ENCODE data around the gene LRMDA. TPM values are rescaled to one million over a fixed set of nuclear protein-coding genes. Genes with fewer than 3 reads are reported as not detected.

The LRMDA gene
- total RNA-seq, 2 donors from 2014 or later = 9.6 to 12.6 TPM

DNA sequence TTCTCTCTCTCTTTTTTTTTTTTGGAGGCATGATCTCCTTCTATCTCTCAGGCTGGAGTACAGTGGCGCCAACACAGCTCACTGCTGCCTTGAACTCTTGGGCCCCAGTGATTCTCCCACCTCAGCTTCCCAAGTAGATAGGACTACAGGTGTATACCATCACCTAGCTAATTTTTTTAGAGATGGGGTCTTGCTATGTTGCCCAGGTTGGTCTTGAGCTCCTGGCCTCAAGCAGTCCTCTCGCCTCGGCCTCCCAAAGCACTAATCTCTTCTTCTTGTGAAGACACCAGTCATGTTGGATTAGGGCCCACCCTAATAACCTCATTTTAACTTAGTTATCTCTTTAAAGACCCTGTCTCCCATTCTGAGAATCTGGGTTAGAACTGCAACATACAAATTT lies 45.6 kb downstream of the LRMDA start:
- DNase-seq (ENCODE audit: low spot score) = no peak
- H3K36me3 ChIP-seq = no peaks in the 10 kb centered on the region
- WGBS = 100% methylated on average over 3 of the region's 3 CpGs
- intact Hi-C loops (cut with DNase I) = no loop called here
- H3K27ac ChIP-seq = no peak overlapping the region
- no peaks in the 10 kb centered on the region for H3K9me3 ChIP-seq
- H3K4me1 ChIP-seq (replicated peaks) = no peaks in the 10 kb centered on the region
- H3K27me3 ChIP-seq (replicated peaks; ENCODE audit: insufficient read depth) = no peaks in the 10 kb centered on the region
- TF ChIP-seq POLR2A (IDR thresholded peaks at IDR 0.05) (no peak), POLR2AphosphoS5 (IDR thresholded peaks at IDR 0.05) (no peak), CTCF (IDR thresholded peaks at IDR 0.05) (no peak)
- H3K4me3 ChIP-seq = no peak overlapping the region

- H3K4me3 ChIP-seq = no peak overlapping the region
- intact Hi-C loops (cut with DNase I) = no loop called here
- no peaks in the 10 kb centered on the region for H3K4me1 ChIP-seq (replicated peaks)
- TF ChIP-seq POLR2A (IDR thresholded peaks at IDR 0.05) = no peak
- no peak for TF ChIP-seq CTCF (IDR thresholded peaks at IDR 0.05)
- no peak for TF ChIP-seq POLR2AphosphoS5 (IDR thresholded peaks at IDR 0.05)
- no peaks in the 10 kb centered on the region for H3K27me3 ChIP-seq (replicated peaks; ENCODE audit: insufficient read depth)
- no peak for DNase-seq (ENCODE audit: low spot score)
- 96% methylated on average over 4 of the region's 4 CpGs for WGBS
- H3K36me3 ChIP-seq = no peaks in the 10 kb centered on the region
- no peaks in the 10 kb centered on the region for H3K9me3 ChIP-seq
- no peak overlapping the region for H3K27ac ChIP-seq
These were observed 46.3 kb downstream of the LRMDA start for GRCh38 chr10:75477680-75478079.

DNA sequence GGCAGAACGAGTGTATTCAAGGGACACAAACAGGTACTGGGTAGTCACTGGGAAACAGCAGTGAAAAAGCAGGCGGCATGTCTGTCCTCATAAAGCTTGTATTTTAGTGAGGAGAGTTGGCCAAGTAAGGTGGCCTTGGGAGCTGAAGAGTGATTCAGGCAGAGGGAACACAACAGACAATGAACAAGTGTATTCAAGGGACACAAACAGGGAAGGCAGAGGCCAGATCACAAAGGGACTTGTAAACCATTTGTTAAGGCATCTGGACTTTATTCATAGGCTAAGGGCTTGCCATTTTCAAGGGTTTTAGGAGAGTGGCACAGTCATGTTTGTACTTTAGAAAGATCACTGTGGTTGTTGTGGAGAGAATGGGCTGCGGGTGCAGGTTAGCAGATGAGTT lies 49.0 kb downstream of the LRMDA start:
- Histone ChIP-seq H3K27ac (no peak overlapping the region), H3K36me3 (no peaks in the 10 kb centered on the region), H3K4me3 (no peak overlapping the region), H3K4me1 (replicated peaks) (no peaks in the 10 kb centered on the region), H3K27me3 (replicated peaks; ENCODE audit: insufficient read depth) (no peaks in the 10 kb centered on the region), H3K9me3 (no peaks in the 10 kb centered on the region)
- TF ChIP-seq POLR2AphosphoS5 (IDR thresholded peaks at IDR 0.05) (no peak), CTCF (IDR thresholded peaks at IDR 0.05) (no peak)
- no peak for DNase-seq (ENCODE audit: low spot score)
- 98% methylated on average over 3 of the region's 3 CpGs for WGBS
- intact Hi-C loops (cut with DNase I) = no loop called here

- intact Hi-C loops (cut with DNase I) = no loop called here
These were observed 51.8 kb downstream of the LRMDA start for GRCh38 chr10:75483188-75483587.

DNA sequence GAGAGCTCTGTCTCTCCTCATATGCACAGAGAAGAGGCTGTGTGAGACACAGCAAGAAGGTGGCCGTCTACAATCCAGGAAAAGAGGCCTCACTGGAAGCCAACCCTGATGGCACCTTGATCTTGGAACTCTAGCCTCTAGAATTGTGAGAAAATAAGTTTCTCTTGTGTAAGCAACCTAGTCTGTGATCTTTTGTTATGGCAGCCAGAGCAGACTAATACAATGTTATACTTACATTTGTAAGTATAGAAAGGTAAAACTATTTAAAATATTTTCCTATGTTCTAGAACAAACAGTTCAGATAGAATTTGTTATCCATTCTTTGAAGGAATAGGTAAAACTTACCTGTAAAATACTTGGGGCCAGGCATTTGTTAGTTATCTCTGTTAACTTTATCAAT lies 53.3 kb downstream of the LRMDA start:
- 96% methylated on average over 1 of the region's 1 CpG for WGBS
- intact Hi-C loops (cut with DNase I) = no loop called here
- TF ChIP-seq POLR2A (IDR thresholded peaks at IDR 0.05) = no peak
- TF ChIP-seq POLR2AphosphoS5 (IDR thresholded peaks at IDR 0.05) = no peak
- TF ChIP-seq CTCF (IDR thresholded peaks at IDR 0.05) = no peak

More at GRCh38 chr10:75483188-75483587, 51.8 kb downstream of the LRMDA start:
- Histone ChIP-seq H3K4me3 (no peak overlapping the region), H3K36me3 (no peaks in the 10 kb centered on the region), H3K27ac (no peak overlapping the region), H3K4me1 (replicated peaks) (no peaks in the 10 kb centered on the region), H3K27me3 (replicated peaks; ENCODE audit: insufficient read depth) (no peaks in the 10 kb centered on the region), H3K9me3 (no peaks in the 10 kb centered on the region)
- WGBS = 97% methylated on average over 1 of the region's 1 CpG
- DNase-seq (ENCODE audit: low spot score) = no peak
- no peak for TF ChIP-seq POLR2AphosphoS5 (IDR thresholded peaks at IDR 0.05)

More for the DNA sequence above, 53.3 kb downstream of the LRMDA start:
- Histone ChIP-seq H3K36me3 (no peaks in the 10 kb centered on the region), H3K27ac (no peak overlapping the region), H3K4me3 (no peak overlapping the region), H3K4me1 (replicated peaks) (no peaks in the 10 kb centered on the region), H3K9me3 (no peaks in the 10 kb centered on the region), H3K27me3 (replicated peaks; ENCODE audit: insufficient read depth) (no peaks in the 10 kb centered on the region)
- no peak for DNase-seq (ENCODE audit: low spot score)
